Neural progenitor cell (in vitro differentiated cells): ENCODE data around the gene FGG. TPM values are rescaled to one million over a fixed set of nuclear protein-coding genes. Genes with fewer than 3 reads are reported as not detected.

Source experiments
- DNase-seq: peaks from one replicate; pipeline ENCODE4 v3.0.0-alpha.2; 2016; ENCODE audit warnings: low spot score
- H2AFZ ChIP-seq: fragments of 200-600 bp; sonication (generic); replicated peaks from 2 replicates; pipeline ENCODE4 v1.6.1; 2016; ENCODE audit warnings: antibody characterized with exemption
- H3F3A ChIP-seq: fragments of 200-600 bp; sonication (generic); 2 replicates; pipeline ENCODE4 v1.6.1; 2016; ENCODE audit warnings: antibody characterized with exemption, low read depth
- H3K27ac ChIP-seq: fragments of 200-600 bp; sonication (generic); 2 replicates; pipeline ENCODE4 v1.5.1; 2016; ENCODE audit warnings: mild to moderate bottlenecking
- H3K27me3 ChIP-seq: fragments of 200-600 bp; sonication (generic); 2 replicates; pipeline ENCODE4 v1.6.1; 2016; ENCODE audit warnings: mild to moderate bottlenecking, moderate library complexity
- H3K36me3 ChIP-seq: fragments of 200-600 bp; sonication (generic); 2 replicates; pipeline ENCODE4 v1.5.1; 2016
- H3K4me1 ChIP-seq: fragments of 200-600 bp; sonication (generic); 2 replicates; pipeline ENCODE4 v1.6.1; 2016; ENCODE audit warnings: mixed run types
- H3K4me2 ChIP-seq: fragments of 200-600 bp; sonication (generic); 2 replicates; pipeline ENCODE4 v1.6.1; 2016
- H3K4me3 ChIP-seq: fragments of 200-600 bp; sonication (generic); 2 replicates; pipeline ENCODE4 v1.5.1; 2016
- H3K79me2 ChIP-seq: fragments of 200-600 bp; sonication (generic); 2 replicates; pipeline ENCODE4 v1.6.1; 2016; ENCODE audit warnings: low read depth
- H3K9ac ChIP-seq: fragments of 200-600 bp; sonication (generic); 2 replicates; pipeline ENCODE4 v1.6.1; 2016
- H3K9me3 ChIP-seq: fragments of 200-600 bp; sonication (generic); 2 replicates; pipeline ENCODE4 v1.5.1; 2016; ENCODE audit warnings: low read depth
- H4K20me1 ChIP-seq: fragments of 200-600 bp; sonication (generic); 2 replicates; pipeline ENCODE4 v1.6.1; 2016; ENCODE audit warnings: low read depth
- H3K27ac Mint-ChIP-seq: 3 replicates; pipeline ENCODE4 v1.8.0; 2021; ENCODE audit warnings: mixed read lengths
- H3K27me3 Mint-ChIP-seq: 2 replicates; pipeline ENCODE4 v1.8.0; 2022; ENCODE audit warnings: low read depth, mild to moderate bottlenecking, inconsistent platforms, moderate library complexity, mixed read lengths; ENCODE audit not compliant: insufficient read depth
- H3K36me3 Mint-ChIP-seq: 3 replicates; pipeline ENCODE4 v1.8.0; 2021; ENCODE audit warnings: mixed read lengths
- H3K4me1 Mint-ChIP-seq: 3 replicates; pipeline ENCODE4 v1.8.0; 2021; ENCODE audit warnings: mixed read lengths
- H3K4me3 Mint-ChIP-seq: 3 replicates; pipeline ENCODE4 v1.8.0; 2021; ENCODE audit warnings: mild to moderate bottlenecking, moderate library complexity, mixed read lengths
- H3K9me3 Mint-ChIP-seq: 3 replicates; pipeline ENCODE4 v1.8.0; 2020; ENCODE audit warnings: mixed read lengths
- CTCF ChIP-seq: fragments of 200-600 bp; sonication (generic); IDR thresholded peaks from 2 replicates; pipeline ENCODE4 v1.5.1; 2017; ENCODE audit warnings: antibody characterized with exemption, mild to moderate bottlenecking
- EZH2 ChIP-seq: fragments of 200-600 bp; sonication (generic); IDR thresholded peaks from 2 replicates; pipeline ENCODE4 v1.6.1; 2017; ENCODE audit warnings: antibody characterized with exemption, mild to moderate bottlenecking, moderate library complexity
- EZH2phosphoT487 ChIP-seq: fragments of 200-600 bp; sonication (generic); IDR thresholded peaks from 2 replicates; pipeline ENCODE4 v1.6.1; 2017; ENCODE audit warnings: antibody characterized with exemption
- total RNA-seq: library from RNA; depleted of rRNA; stranded (reverse); fragments of >200 nt; gene quantifications from 2 replicates; pipeline ENCODE4 v1.2.3, GENCODE V29; 2015; ENCODE audit warnings: low replicate concordance

The FGG gene
- total RNA-seq, 1 donor from 2014 or later = not detected

GRCh38 chr4:154583677-154584076, 28.8 kb downstream of the FGG start:
- no peak overlapping the region for H3K4me2 ChIP-seq
- no peaks in the 10 kb centered on the region for H3F3A ChIP-seq
- no peak overlapping the region for H3K27ac ChIP-seq
- Mint-ChIP-seq H3K36me3 (no peaks in the 10 kb centered on the region), H3K9me3 (no peaks in the 10 kb centered on the region), H3K27ac (no peak overlapping the region), H3K4me3 (no peak overlapping the region), H3K27me3 (no peaks in the 10 kb centered on the region), H3K4me1 (no peaks in the 10 kb centered on the region)
- no peaks in the 10 kb centered on the region for H4K20me1 ChIP-seq
- no peak overlapping the region for H2AFZ ChIP-seq
- H3K9me3 ChIP-seq = no peaks in the 10 kb centered on the region
- TF ChIP-seq EZH2phosphoT487 (no peak), EZH2 (no peak), CTCF (no peak)
- DNase-seq = no peak
- H3K27me3 ChIP-seq = no peaks in the 10 kb centered on the region
- no peak overlapping the region for H3K4me3 ChIP-seq
- no peaks in the 10 kb centered on the region for H3K79me2 ChIP-seq
- no peaks in the 10 kb centered on the region for H3K36me3 ChIP-seq
- no peak overlapping the region for H3K9ac ChIP-seq
- no peaks in the 10 kb centered on the region for H3K4me1 ChIP-seq

- Mint-ChIP-seq H3K4me3 (no peak overlapping the region), H3K27ac (no peak overlapping the region), H3K36me3 (no peaks in the 10 kb centered on the region), H3K4me1 (no peaks in the 10 kb centered on the region), H3K27me3 (no peaks in the 10 kb centered on the region), H3K9me3 (no peaks in the 10 kb centered on the region)
- Histone ChIP-seq H3K9ac (no peak overlapping the region), H3K27me3 (no peaks in the 10 kb centered on the region), H3K9me3 (no peaks in the 10 kb centered on the region), H2AFZ (no peak overlapping the region), H3K4me1 (no peaks in the 10 kb centered on the region), H3K79me2 (no peaks in the 10 kb centered on the region), H3K36me3 (no peaks in the 10 kb centered on the region), H4K20me1 (no peaks in the 10 kb centered on the region), H3K4me3 (no peak overlapping the region), H3F3A (no peaks in the 10 kb centered on the region), H3K27ac (no peak overlapping the region), H3K4me2 (no peak overlapping the region)
- TF ChIP-seq EZH2 (no peak), EZH2phosphoT487 (no peak), CTCF (no peak)
- DNase-seq = no peak
These were observed 29.2 kb downstream of the FGG start for GRCh38 chr4:154583230-154583629.

GRCh38 chr4:154582723-154583122, 29.7 kb downstream of the FGG start:
- Histone ChIP-seq H3K27me3 (no peaks in the 10 kb centered on the region), H3K9ac (no peak overlapping the region), H3K36me3 (no peaks in the 10 kb centered on the region), H4K20me1 (no peaks in the 10 kb centered on the region), H3K79me2 (no peaks in the 10 kb centered on the region), H3K4me1 (no peaks in the 10 kb centered on the region), H2AFZ (no peak overlapping the region), H3K4me2 (no peak overlapping the region), H3K27ac (no peak overlapping the region), H3K4me3 (no peak overlapping the region), H3K9me3 (no peaks in the 10 kb centered on the region), H3F3A (no peaks in the 10 kb centered on the region)
- Mint-ChIP-seq H3K4me3 (no peak overlapping the region), H3K4me1 (no peaks in the 10 kb centered on the region), H3K27me3 (no peaks in the 10 kb centered on the region), H3K9me3 (no peaks in the 10 kb centered on the region), H3K36me3 (no peaks in the 10 kb centered on the region), H3K27ac (no peak overlapping the region)
- TF ChIP-seq EZH2 (no peak), EZH2phosphoT487 (no peak), CTCF (no peak)
- no peak for DNase-seq
